Activated naive CD8-positive, alpha-beta T cell treated with anti-CD3 and anti-CD28 coated beads, Interleukin-2, amount 50 U/mL, for 16 hours (primary cell): ENCODE results near the gene LY6G6C.

Source experiments
- DNase-seq: peaks from one replicate; pipeline ENCODE4 v3.0.0-alpha.2; 2020; ENCODE audit warnings: low read depth, low spot score

Gene LY6G6C

GRCh38 chr6:31706599-31706998, 14.9 kb downstream of the LY6G6C start, which contains the start of gene LY6G6F:
TSS of gene LY6G6F (plus strand) at chr6:31706866. CDS start at chr6:31706907, 41 bp downstream.
- DNase-seq, result no peak

- DNase-seq, result no peak
Observed at GRCh38 chr6:31705931-31706330, 15.6 kb downstream of the LY6G6C start.

- peak; percentile 94 for DNase-seq
Observed at GRCh38 chr6:31702819-31703716, 18.5 kb downstream of the LY6G6C start, which contains the start of gene ABHD16A. TSS of gene ABHD16A (minus strand) at chr6:31703324. CDS start at chr6:31703281, 43 bp downstream.

GRCh38 chr6:31702405-31702818, 19.1 kb downstream of the LY6G6C start:
- no peak for DNase-seq

- DNase-seq, result no peak
Observed at GRCh38 chr6:31701666-31702404, 19.7 kb downstream of the LY6G6C start.

GRCh38 chr6:31700740-31701401, 20.7 kb downstream of the LY6G6C start:
- DNase-seq, result no peak

- no peak for DNase-seq
Observed at GRCh38 chr6:31697555-31697954, 24.0 kb downstream of the LY6G6C start.

GRCh38 chr6:31693535-31693934, 28.0 kb downstream of the LY6G6C start:
- DNase-seq, result no peak

- DNase-seq, result no peak
Observed at GRCh38 chr6:31692886-31693285, 28.7 kb downstream of the LY6G6C start.

GRCh38 chr6:31692353-31692752, 29.2 kb downstream of the LY6G6C start:
- DNase-seq, result no peak

- no peak for DNase-seq
Observed at GRCh38 chr6:31691564-31692108, 29.9 kb downstream of the LY6G6C start.

- no peak for DNase-seq
Observed at GRCh38 chr6:31691078-31691463, 30.5 kb downstream of the LY6G6C start.

- no peak for DNase-seq
Observed at GRCh38 chr6:31690231-31691077, 31.1 kb downstream of the LY6G6C start.

GRCh38 chr6:31689249-31690110, 32.1 kb downstream of the LY6G6C start:
- no peak for DNase-seq

- DNase-seq, result no peak
Observed at GRCh38 chr6:31687860-31688693, 33.5 kb downstream of the LY6G6C start.

GRCh38 chr6:31687321-31687720, 34.2 kb downstream of the LY6G6C start:
- DNase-seq, result no peak

GRCh38 chr6:31686483-31686882, 35.1 kb downstream of the LY6G6C start:
- DNase-seq, result no peak

- no peak for DNase-seq
Observed at GRCh38 chr6:31683591-31683990, 38.0 kb downstream of the LY6G6C start.

- no peak for DNase-seq
Observed at GRCh38 chr6:31681135-31681671, 40.3 kb downstream of the LY6G6C start.
